ENCODE results near the gene KLK2.
A peak's percentile ranks its signal among the peaks of the same experiment; 100 is the strongest.

Gene KLK2

GRCh38 chr19:50851620-50852019 is 21.6 kb upstream of the KLK2 start:
- no peak for DNase-seq

- no peak for DNase-seq
Observed at GRCh38 chr19:50854636-50855410, 18.4 kb upstream of the KLK2 start, which contains the start of gene KLK3. KLK3 (plus strand) TSS chr19:50854915; CDS start chr19:50854956, 41 bp downstream.

GRCh38 chr19:50857366-50857765 is 15.9 kb upstream of the KLK2 start:
- DNase-seq: no peak

- DNase-seq: no peak
Observed at GRCh38 chr19:50858886-50859285, 14.4 kb upstream of the KLK2 start.

- DNase-seq: no peak
Observed at GRCh38 chr19:50859849-50860248, 13.4 kb upstream of the KLK2 start.

GRCh38 chr19:50861010-50861409 is 12.2 kb upstream of the KLK2 start:
- DNase-seq: no peak

- DNase-seq: no peak
Observed at GRCh38 chr19:50861496-50862286, 11.5 kb upstream of the KLK2 start.

GRCh38 chr19:50869479-50869878 is 3.8 kb upstream of the KLK2 start:
- no peak for DNase-seq

- no peak for DNase-seq
Observed at GRCh38 chr19:50870417-50871089, 2.7 kb upstream of the KLK2 start.

GRCh38 chr19:50874211-50874610 is 972 bp downstream of the KLK2 start:
- no peak for DNase-seq

- no peak for DNase-seq
Observed at GRCh38 chr19:50875795-50876422, 2.7 kb downstream of the KLK2 start.

GRCh38 chr19:50876456-50876855 is 3.2 kb downstream of the KLK2 start:
- DNase-seq: peak; percentile 29

- DNase-seq: no peak
Observed at GRCh38 chr19:50877338-50877737, 4.1 kb downstream of the KLK2 start.

GRCh38 chr19:50878851-50879250 is 5.6 kb downstream of the KLK2 start:
- DNase-seq: no peak

- no peak for DNase-seq
Observed at GRCh38 chr19:50880241-50880640, 7.0 kb downstream of the KLK2 start.

GRCh38 chr19:50882188-50882587 is 8.9 kb downstream of the KLK2 start:
- no peak for DNase-seq

- no peak for DNase-seq
Observed at GRCh38 chr19:50889638-50890037, 16.4 kb downstream of the KLK2 start.

- DNase-seq: no peak
Observed at GRCh38 chr19:50890422-50891252, 17.4 kb downstream of the KLK2 start.

GRCh38 chr19:50891253-50891625 is 18.0 kb downstream of the KLK2 start:
- DNase-seq: no peak

GRCh38 chr19:50893047-50893736 is 20.0 kb downstream of the KLK2 start:
- no peak for DNase-seq

Measured in retina (tissue), 1 donor.